SK-N-SH (cell line): ENCODE measurements around the gene LANCL2. TPM values are rescaled to one million over a fixed set of nuclear protein-coding genes. Genes with fewer than 3 reads are reported as not detected.

Experiments
- CTCF ChIA-PET: fragments of 300-600, 350-600 bp; formaldehyde crosslinking; extraction: SDS; loops from one replicate; lab custom pipeline; 2021; lab: Yijun Ruan, JAX
- POLR2A ChIA-PET: fragments of 350-600 bp; sonication (Branson Sonifier 250); formaldehyde crosslinking; extraction: SDS; loops from one replicate; lab custom pipeline; 2020; ENCODE audit warnings: antibody characterized with exemption, inconsistent platforms; lab: Yijun Ruan, JAX
- DNase-seq: peaks from one replicate; pipeline ENCODE4 v3.0.0; 2012
- H2AFZ ChIP-seq: fragments of 200-600 bp; sonication (generic); 2 replicates; pipeline ENCODE4 v1.8.1; 2016; ENCODE audit warnings: antibody characterized with exemption, mild to moderate bottlenecking, low read depth
- H3F3A ChIP-seq: fragments of 200-600 bp; sonication (generic); replicated peaks from 2 replicates; pipeline ENCODE3; 2016; ENCODE audit warnings: antibody characterized with exemption, mild to moderate bottlenecking; ENCODE audit not compliant: insufficient read depth
- H3K27ac ChIP-seq, 2 experiments: fragments of 200-500 bp in 1 of 2; fragments of 200-600 bp in 1 of 2; sonication (Bioruptor generic) in 1 of 2; sonication (generic), shearing (Covaris generic) in 1 of 2; 2 replicates each; pipeline versions ENCODE4 v1.5.1 to v1.6.1; 2014 to 2016; ENCODE audit warnings: low read depth in 2 of 2, inconsistent platforms in 1 of 2, low read length in 1 of 2, mild to moderate bottlenecking in 1 of 2, mixed read lengths in 1 of 2
- H3K27me3 ChIP-seq: fragments of 200-600 bp; sonication (generic), shearing (Covaris generic); 2 replicates; pipeline ENCODE4 v1.6.1; 2016; ENCODE audit warnings: mixed run types; ENCODE audit not compliant: insufficient read depth
- H3K36me3 ChIP-seq, 2 experiments: fragments of 200-500 bp in 1 of 2; fragments of 200-600 bp in 1 of 2; sonication (Bioruptor generic) in 1 of 2; sonication (generic) in 1 of 2; replicated peaks in 1 of 2; 2 replicates each; pipeline versions ENCODE3 to v1.5.1; 2014 to 2016; ENCODE audit warnings: low read length in 1 of 2, mild to moderate bottlenecking in 1 of 2; ENCODE audit not compliant: insufficient read depth in 2 of 2, control insufficient read depth in 1 of 2
- H3K4me1 ChIP-seq, 2 experiments: fragments of 200-500 bp in 1 of 2; fragments of 200-600 bp in 1 of 2; sonication (Bioruptor generic) in 1 of 2; sonication (generic), shearing (Covaris generic) in 1 of 2; 2 replicates each; pipeline versions ENCODE4 v1.5.1 to v1.6.1; 2014 to 2016; ENCODE audit warnings: low read depth in 1 of 2, low read length in 1 of 2, mixed run types in 1 of 2; ENCODE audit not compliant: insufficient read depth in 2 of 2, control insufficient read depth in 1 of 2
- H3K4me2 ChIP-seq: fragments of 200-600 bp; sonication (generic), shearing (Covaris generic); 2 replicates; pipeline ENCODE4 v1.6.1; 2017; ENCODE audit warnings: mixed run types
- H3K4me3 ChIP-seq, 2 experiments: fragments of 200-500 bp in 1 of 2; fragments of 200-600 bp in 1 of 2; sonication (Bioruptor generic) in 1 of 2; sonication (generic), shearing (Covaris generic) in 1 of 2; 2 replicates each; pipeline versions ENCODE4 v1.5.1 to v1.8.1; 2014 to 2016; ENCODE audit warnings: low read depth in 2 of 2, inconsistent platforms in 1 of 2, low read length in 1 of 2, mild to moderate bottlenecking in 1 of 2, mixed read lengths in 1 of 2, moderate library complexity in 1 of 2
- H3K79me2 ChIP-seq: fragments of 200-600 bp; sonication (generic); 2 replicates; pipeline ENCODE4 v1.8.1; 2017; ENCODE audit warnings: mild to moderate bottlenecking; ENCODE audit not compliant: insufficient read depth
- H3K9ac ChIP-seq: fragments of 200-600 bp; sonication (generic); 2 replicates; pipeline ENCODE4 v1.6.1; 2017; ENCODE audit warnings: mixed run types
- H3K9me2 ChIP-seq: fragments of 200-600 bp; sonication (generic); 2 replicates; pipeline ENCODE4 v1.6.1; 2017; ENCODE audit warnings: mixed run types
- H3K9me3 ChIP-seq: fragments of 200-600 bp; sonication (generic); 2 replicates; pipeline ENCODE4 v1.6.1; 2017; ENCODE audit warnings: mixed run types, mild to moderate bottlenecking, moderate library complexity
- H4K20me1 ChIP-seq: fragments of 200-600 bp; sonication (generic); 2 replicates; pipeline ENCODE4 v1.6.1; 2017; ENCODE audit warnings: mild to moderate bottlenecking, mixed run types; ENCODE audit not compliant: insufficient read depth
- CHD2 ChIP-seq: fragments of 150-350 bp; IDR thresholded peaks from 2 replicates; pipeline ENCODE4 v1.6.1; 2018; ENCODE audit warnings: low read length; ENCODE audit not compliant: partially characterized antibody
- EZH2phosphoT487 ChIP-seq: fragments of 200-600 bp; sonication (generic); IDR thresholded peaks from 2 replicates; pipeline ENCODE4 v1.6.1; 2017; ENCODE audit warnings: low read depth, mixed run types, mild to moderate bottlenecking, antibody characterized with exemption, moderate library complexity, borderline replicate concordance
- FOXJ3 ChIP-seq: sonication (generic); formaldehyde crosslinking; IDR thresholded peaks from 2 replicates; pipeline ENCODE4 v1.5.1; 2020; ENCODE audit warnings: mild to moderate bottlenecking, missing genetic modification reagents
- RCOR1 ChIP-seq: fragments of 150-350 bp; IDR thresholded peaks from 2 replicates; pipeline ENCODE4 v1.6.1; 2017; ENCODE audit warnings: antibody characterized with exemption, low read length
- RFX5 ChIP-seq: IDR thresholded peaks from 2 replicates; pipeline ENCODE4 v1.6.1; 2012; ENCODE audit warnings: mild to moderate bottlenecking, improper control_type of control experiment, low read length
- WGBS: methylation state at CpG from one replicate; pipeline ENCODE4 v1.1.6; 2017; ENCODE audit warnings: low lambda C conversion rate; 5-methylcytosine and 5-hydroxymethylcytosine counted together
- polyA plus RNA-seq, 3 experiments: library from polyadenylated mRNA; depleted of rRNA; stranded (reverse); fragments of >200 nt; gene quantifications; 2 replicates each; pipeline ENCODE4 v1.2.3, GENCODE V29; 2012
- TF ChIP-seq, protein P1 (sequence below): fragments of 150-350 bp; IDR thresholded peaks from 2 replicates; pipeline ENCODE4 v1.6.1; 2016; ENCODE audit warnings: mild to moderate bottlenecking, low read depth, low read length
- TF ChIP-seq, protein P2 (sequence below): fragments of 150-350 bp; IDR thresholded peaks from 2 replicates; pipeline ENCODE4 v1.6.1; 2017; ENCODE audit warnings: antibody characterized with exemption, low read length, low read depth, borderline replicate concordance
- TF ChIP-seq, protein P3 (sequence below): fragments of 200-600 bp; sonication (generic); IDR thresholded peaks from 2 replicates; pipeline ENCODE4 v1.6.1; 2017; ENCODE audit warnings: antibody characterized with exemption, mild to moderate bottlenecking, moderate library complexity
- TF ChIP-seq, protein P4 (sequence below): IDR thresholded peaks from 2 replicates; pipeline ENCODE4 v1.4.0; 2012; ENCODE audit warnings: low read depth, borderline replicate concordance

The LANCL2 gene
- polyA plus RNA-seq, 1 of the 3 experiments (the other 2 are of a cell fraction), result 36.7 TPM

DNA sequence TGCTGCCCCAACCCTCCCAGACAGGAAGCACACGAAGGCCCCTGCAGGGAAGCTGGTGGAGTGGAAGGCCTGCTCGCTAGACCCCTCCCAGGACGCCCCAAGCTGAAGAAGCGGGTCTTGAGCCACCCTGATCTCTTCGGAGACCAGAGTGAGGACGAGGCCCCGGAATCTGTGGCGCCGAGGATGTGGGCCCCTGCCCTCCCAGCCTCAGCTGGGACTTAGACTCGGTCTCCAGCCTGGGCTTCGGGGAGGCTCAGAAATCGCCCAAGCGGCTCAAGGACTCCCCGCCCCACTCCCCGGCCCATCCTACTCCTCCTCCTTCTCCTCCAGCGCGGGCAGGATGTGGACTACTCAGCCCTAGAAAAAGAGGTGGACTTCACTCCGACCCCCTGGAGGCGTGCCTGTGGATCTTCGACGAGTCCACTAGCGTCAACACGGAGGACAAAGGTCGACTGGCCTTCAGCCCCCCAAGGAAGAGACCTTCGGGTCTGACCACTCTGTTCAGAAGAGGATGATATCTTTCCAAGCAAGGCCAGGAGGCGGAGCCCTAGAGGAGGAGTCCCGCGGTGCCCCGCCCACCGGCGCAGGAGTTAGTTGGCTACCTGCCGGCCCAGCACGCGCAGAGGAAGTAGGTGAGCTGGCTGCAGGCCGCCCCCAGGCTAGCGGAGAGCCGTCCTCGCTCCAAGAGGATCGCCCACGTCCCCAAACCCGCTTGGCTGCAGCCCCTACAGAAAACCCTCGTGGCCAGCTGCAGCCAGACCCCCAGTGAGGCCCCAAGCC lies 21.9 kb upstream of the LANCL2 start:
- ChIA-PET POLR2A (no interaction called here), CTCF (interaction anchor here (1.6 kb wide), 1 partner anchor 72 kb away, joined by 5 read pairs; no protein-coding TSS in a partner anchor)
- no peak for TF ChIP-seq FOXJ3 (CRISPR knock-in tag)
- TF ChIP-seq, protein P1, sequence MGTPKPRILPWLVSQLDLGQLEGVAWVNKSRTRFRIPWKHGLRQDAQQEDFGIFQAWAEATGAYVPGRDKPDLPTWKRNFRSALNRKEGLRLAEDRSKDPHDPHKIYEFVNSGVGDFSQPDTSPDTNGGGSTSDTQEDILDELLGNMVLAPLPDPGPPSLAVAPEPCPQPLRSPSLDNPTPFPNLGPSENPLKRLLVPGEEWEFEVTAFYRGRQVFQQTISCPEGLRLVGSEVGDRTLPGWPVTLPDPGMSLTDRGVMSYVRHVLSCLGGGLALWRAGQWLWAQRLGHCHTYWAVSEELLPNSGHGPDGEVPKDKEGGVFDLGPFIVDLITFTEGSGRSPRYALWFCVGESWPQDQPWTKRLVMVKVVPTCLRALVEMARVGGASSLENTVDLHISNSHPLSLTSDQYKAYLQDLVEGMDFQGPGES, result no peak
- TF ChIP-seq, protein P2, sequence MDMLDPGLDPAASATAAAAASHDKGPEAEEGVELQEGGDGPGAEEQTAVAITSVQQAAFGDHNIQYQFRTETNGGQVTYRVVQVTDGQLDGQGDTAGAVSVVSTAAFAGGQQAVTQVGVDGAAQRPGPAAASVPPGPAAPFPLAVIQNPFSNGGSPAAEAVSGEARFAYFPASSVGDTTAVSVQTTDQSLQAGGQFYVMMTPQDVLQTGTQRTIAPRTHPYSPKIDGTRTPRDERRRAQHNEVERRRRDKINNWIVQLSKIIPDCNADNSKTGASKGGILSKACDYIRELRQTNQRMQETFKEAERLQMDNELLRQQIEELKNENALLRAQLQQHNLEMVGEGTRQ, result no peak
- TF ChIP-seq CHD2, result no peak
- TF ChIP-seq RCOR1, result no peak

DNA sequence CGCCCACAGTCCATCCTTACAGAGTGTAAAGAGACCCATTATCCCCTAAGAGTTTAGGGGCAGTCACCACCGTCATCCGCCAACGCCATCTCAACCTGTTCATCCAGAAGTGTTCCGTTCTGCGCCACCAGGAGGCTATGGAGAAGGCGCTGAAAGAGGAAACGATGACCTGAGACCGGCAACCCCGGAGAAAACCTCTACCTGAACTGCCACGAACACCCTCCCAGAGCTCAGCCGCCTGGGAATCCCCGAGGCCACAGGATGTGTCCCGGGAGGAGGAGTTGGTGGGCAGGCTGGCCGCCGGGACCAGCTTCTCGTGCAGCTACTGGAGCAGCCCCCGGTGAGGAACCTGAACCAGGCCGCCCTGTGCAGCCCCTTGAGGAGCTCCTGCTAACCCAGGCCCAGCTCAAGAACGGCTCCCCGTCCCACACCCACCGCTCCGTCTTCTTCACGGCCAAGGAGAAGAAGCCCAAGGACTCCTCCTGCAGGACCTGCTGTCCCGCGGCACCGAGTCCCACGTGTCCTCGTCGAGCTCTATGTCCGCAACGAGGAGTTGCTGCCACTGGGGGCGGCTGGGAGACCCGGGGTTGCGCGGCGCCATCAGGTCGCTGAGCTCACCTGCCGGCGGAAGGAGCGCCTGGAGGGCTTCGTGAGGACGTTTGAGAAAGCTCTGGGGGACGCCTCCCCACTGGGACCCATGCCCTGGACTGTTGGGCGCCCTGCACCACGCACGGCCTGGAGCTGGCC lies 21.1 kb upstream of the LANCL2 start:
- no peaks in the 10 kb centered on the region for H3K9me2 ChIP-seq
- peak; percentile 32 for DNase-seq
- H3K4me1 ChIP-seq, result peaks cover 0 to 13% of the 10 kb centered on the region in 2 experiments; a peak in 3 of 4 replicates
- H3K27ac ChIP-seq, result no peak overlapping the region
- H3K27me3 ChIP-seq, result no peaks in the 10 kb centered on the region
- H3K36me3 ChIP-seq, result no peaks in the 10 kb centered on the region
- no peaks in the 10 kb centered on the region for H4K20me1 ChIP-seq
- ChIA-PET POLR2A (no interaction called here), CTCF (interaction anchor here (1.6 kb wide), 1 partner anchor 72 kb away, joined by 5 read pairs; no protein-coding TSS in a partner anchor)
- H3F3A ChIP-seq, result peaks cover 19% of the 10 kb centered on the region
- no peak overlapping the region for H2AFZ ChIP-seq
- no peaks in the 10 kb centered on the region for H3K9me3 ChIP-seq
- 81% methylated on average over 42 of the region's 47 CpGs for WGBS
- H3K79me2 ChIP-seq, result no peaks in the 10 kb centered on the region
- H3K4me3 ChIP-seq, result no peak overlapping the region
- TF ChIP-seq RFX5 (no peak), RCOR1 (no peak), EZH2phosphoT487 (no peak)
- TF ChIP-seq, protein P3, sequence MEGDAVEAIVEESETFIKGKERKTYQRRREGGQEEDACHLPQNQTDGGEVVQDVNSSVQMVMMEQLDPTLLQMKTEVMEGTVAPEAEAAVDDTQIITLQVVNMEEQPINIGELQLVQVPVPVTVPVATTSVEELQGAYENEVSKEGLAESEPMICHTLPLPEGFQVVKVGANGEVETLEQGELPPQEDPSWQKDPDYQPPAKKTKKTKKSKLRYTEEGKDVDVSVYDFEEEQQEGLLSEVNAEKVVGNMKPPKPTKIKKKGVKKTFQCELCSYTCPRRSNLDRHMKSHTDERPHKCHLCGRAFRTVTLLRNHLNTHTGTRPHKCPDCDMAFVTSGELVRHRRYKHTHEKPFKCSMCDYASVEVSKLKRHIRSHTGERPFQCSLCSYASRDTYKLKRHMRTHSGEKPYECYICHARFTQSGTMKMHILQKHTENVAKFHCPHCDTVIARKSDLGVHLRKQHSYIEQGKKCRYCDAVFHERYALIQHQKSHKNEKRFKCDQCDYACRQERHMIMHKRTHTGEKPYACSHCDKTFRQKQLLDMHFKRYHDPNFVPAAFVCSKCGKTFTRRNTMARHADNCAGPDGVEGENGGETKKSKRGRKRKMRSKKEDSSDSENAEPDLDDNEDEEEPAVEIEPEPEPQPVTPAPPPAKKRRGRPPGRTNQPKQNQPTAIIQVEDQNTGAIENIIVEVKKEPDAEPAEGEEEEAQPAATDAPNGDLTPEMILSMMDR, result no peak
- TF ChIP-seq, protein P4, sequence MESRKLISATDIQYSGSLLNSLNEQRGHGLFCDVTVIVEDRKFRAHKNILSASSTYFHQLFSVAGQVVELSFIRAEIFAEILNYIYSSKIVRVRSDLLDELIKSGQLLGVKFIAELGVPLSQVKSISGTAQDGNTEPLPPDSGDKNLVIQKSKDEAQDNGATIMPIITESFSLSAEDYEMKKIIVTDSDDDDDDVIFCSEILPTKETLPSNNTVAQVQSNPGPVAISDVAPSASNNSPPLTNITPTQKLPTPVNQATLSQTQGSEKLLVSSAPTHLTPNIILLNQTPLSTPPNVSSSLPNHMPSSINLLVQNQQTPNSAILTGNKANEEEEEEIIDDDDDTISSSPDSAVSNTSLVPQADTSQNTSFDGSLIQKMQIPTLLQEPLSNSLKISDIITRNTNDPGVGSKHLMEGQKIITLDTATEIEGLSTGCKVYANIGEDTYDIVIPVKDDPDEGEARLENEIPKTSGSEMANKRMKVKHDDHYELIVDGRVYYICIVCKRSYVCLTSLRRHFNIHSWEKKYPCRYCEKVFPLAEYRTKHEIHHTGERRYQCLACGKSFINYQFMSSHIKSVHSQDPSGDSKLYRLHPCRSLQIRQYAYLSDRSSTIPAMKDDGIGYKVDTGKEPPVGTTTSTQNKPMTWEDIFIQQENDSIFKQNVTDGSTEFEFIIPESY, result no peak
- no peak overlapping the region for H3K4me2 ChIP-seq
- H3K9ac ChIP-seq, result no peak overlapping the region

More for the DNA sequence above, 21.9 kb upstream of the LANCL2 start:
- Histone ChIP-seq H3K36me3 (no peaks in the 10 kb centered on the region), H3K9me3 (no peaks in the 10 kb centered on the region), H3F3A (peaks cover 10% of the 10 kb centered on the region), H4K20me1 (no peaks in the 10 kb centered on the region), H3K9me2 (no peaks in the 10 kb centered on the region), H3K4me3 (no peak overlapping the region), H2AFZ (no peak overlapping the region), H3K4me2 (no peak overlapping the region), H3K79me2 (no peaks in the 10 kb centered on the region), H3K27ac (no peak overlapping the region), H3K27me3 (no peaks in the 10 kb centered on the region), H3K4me1 (peaks cover 0 to 8% of the 10 kb centered on the region in 2 experiments; a peak in 2 of 4 replicates), H3K9ac (no peak overlapping the region)
- DNase-seq, result no peak
- WGBS, result 81% methylated on average over 32 of the region's 42 CpGs
